Measurements from ENCODE around the gene SRRM5.
"Not testable (repeated sequence)": the region's sequence is repeated elsewhere in the genome, so short reads cannot be mapped to it uniquely, and the experiment has no call there.

Gene SRRM5

GRCh38 chr19:43592800-43593350 is 19.0 kb upstream of the SRRM5 start:
- DNase-seq, result no peak

GRCh38 chr19:43594081-43594697 is 17.7 kb upstream of the SRRM5 start:
- no peak for DNase-seq

GRCh38 chr19:43594710-43595604 is 16.9 kb upstream of the SRRM5 start:
- DNase-seq, result peak; percentile 72 to 77

- DNase-seq, result no peak
Observed at GRCh38 chr19:43595605-43595998, 16.3 kb upstream of the SRRM5 start.

- peak; percentile 100 for DNase-seq
Observed at GRCh38 chr19:43595999-43596841, 15.7 kb upstream of the SRRM5 start, which contains the start of the genes IRGQ and ZNF576. Gene IRGQ (minus strand): TSS chr19:43596134. CDS start chr19:43595338, 796 bp downstream. Gene ZNF576 (plus strand): TSS chr19:43596595. CDS start chr19:43597109, 514 bp downstream.

GRCh38 chr19:43596842-43597461 is 14.9 kb upstream of the SRRM5 start:
- DNase-seq, result no peak

- DNase-seq, result peak in 1 of 2 donors; percentile 16
Observed at GRCh38 chr19:43597876-43598275, 14.0 kb upstream of the SRRM5 start.

- DNase-seq, result no peak
Observed at GRCh38 chr19:43598445-43599240, 13.2 kb upstream of the SRRM5 start.

GRCh38 chr19:43599635-43600295 is 12.1 kb upstream of the SRRM5 start:
- DNase-seq, result no peak

GRCh38 chr19:43600326-43600725 is 11.6 kb upstream of the SRRM5 start:
- not testable (repeated sequence) for DNase-seq

GRCh38 chr19:43605875-43606568 is 5.9 kb upstream of the SRRM5 start:
- DNase-seq, result no peak

GRCh38 chr19:43606569-43607229 is 5.2 kb upstream of the SRRM5 start:
- no peak for DNase-seq

- no peak for DNase-seq
Observed at GRCh38 chr19:43607238-43608205, 4.4 kb upstream of the SRRM5 start.

GRCh38 chr19:43609872-43610271 is 2.0 kb upstream of the SRRM5 start:
- no peak for DNase-seq

- no peak for DNase-seq
Observed at GRCh38 chr19:43610493-43610892, 1.4 kb upstream of the SRRM5 start.

- DNase-seq, result no peak
Observed at GRCh38 chr19:43612374-43612773, 486 bp downstream of the SRRM5 start.

- DNase-seq, result no peak
Observed at GRCh38 chr19:43616306-43616705, 4.4 kb downstream of the SRRM5 start.

GRCh38 chr19:43616954-43617353 is 5.1 kb downstream of the SRRM5 start:
- no peak for DNase-seq

GRCh38 chr19:43618921-43619261 is 7.0 kb downstream of the SRRM5 start:
- no peak for DNase-seq

All from inflammatory macrophage treated with lipopolysaccharide for 1 hour (primary cell).